Thyroid gland (tissue), 4 donors: ENCODE results near the gene NFATC2. TPM values are rescaled to one million over a fixed set of nuclear protein-coding genes. Genes with fewer than 3 reads are reported as not detected.

Experiments used
- DNase-seq, 2 donors: peaks; one replicate each; pipeline ENCODE4 v3.0.0-alpha.2; 2019
- H3K27ac ChIP-seq, 3 donors: fragments of 200-600 bp; sonication (generic); 1 replicate in 2 of 3; 2 replicates in 1 of 3; pipeline ENCODE4 v1.5.1; 2016 to 2019; ENCODE audit warnings: mild to moderate bottlenecking in 1 of 3, moderate library complexity in 1 of 3
- H3K27me3 ChIP-seq: fragments of 200-600 bp; sonication (generic); one replicate; pipeline ENCODE4 v1.5.1; 2019
- H3K36me3 ChIP-seq, 2 donors: fragments of 200-600 bp; sonication (generic); one replicate each; pipeline ENCODE4 v1.5.1; 2016 to 2019
- H3K4me1 ChIP-seq, 2 donors: fragments of 200-600 bp; sonication (generic); one replicate each; pipeline ENCODE4 v1.5.1; 2017 to 2019
- H3K4me3 ChIP-seq, 3 donors: fragments of 200-600 bp; sonication (generic); replicated peaks in 1 of 3; 1 replicate in 2 of 3; 2 replicates in 1 of 3; pipeline ENCODE4 v1.5.1; 2016; ENCODE audit warnings: mild to moderate bottlenecking in 1 of 3
- H3K9me3 ChIP-seq: fragments of 200-600 bp; sonication (generic); one replicate; pipeline ENCODE4 v1.5.1; 2017
- CTCF ChIP-seq, 6 experiments: fragments of 200-600 bp in 3 of 6; fragments of 450-650 bp in 3 of 6; sonication (generic) in 3 of 6; IDR thresholded peaks; one replicate each; pipeline ENCODE4 v1.5.1; 2016 to 2019; ENCODE audit warnings: antibody characterized with exemption in 6 of 6, mild to moderate bottlenecking in 2 of 6, inconsistent platforms in 1 of 6, moderate library complexity in 1 of 6
- POLR2A ChIP-seq, 2 donors: fragments of 450-650 bp; IDR thresholded peaks; one replicate each; pipeline ENCODE4 v1.6.1; 2017; ENCODE audit warnings: antibody characterized with exemption in 2 of 2, mild to moderate bottlenecking in 2 of 2, moderate library complexity in 1 of 2
- WGBS, 2 donors: methylation state at CpG; one replicate each; pipeline ENCODE4 v1.1.5; 2017; 5-methylcytosine and 5-hydroxymethylcytosine counted together
- intact Hi-C: fragments of 100-400 bp; cut with DNase I; formaldehyde crosslinking; loops from one replicate; pipeline ENCODE4 v1.15.1; 2023
- total RNA-seq, 4 donors: library from RNA; depleted of rRNA; stranded (reverse); fragments of >200 nt; gene quantifications; one replicate each; pipeline ENCODE4 v1.2.3, GENCODE V29; 2016

NFATC2 gene
- total RNA-seq, 4 donors from 2014 or later = 7.5 to 12.6 (median 8.5) TPM

GRCh38 chr20:51366155-51366886 is 176.2 kb downstream of the NFATC2 start:
- no peaks in the 10 kb centered on the region for H3K9me3 ChIP-seq
- TF ChIP-seq CTCF (IDR thresholded peaks at IDR 0.05) (no peak), POLR2A (IDR thresholded peaks at IDR 0.05) (no peak)
- no peak overlapping the region for H3K4me3 ChIP-seq
- H3K36me3 ChIP-seq = no peaks in the 10 kb centered on the region
- H3K27me3 ChIP-seq = no peaks in the 10 kb centered on the region
- intact Hi-C loops = no loop called here
- WGBS, 2 donors = 64 to 82% methylated on average over 15 to 16 of the region's 16 CpGs
- H3K27ac ChIP-seq = peak overlapping the region in 2 of 3 donors; percentile 38 to 45
- peak; percentile 19 to 39 for DNase-seq
- no peaks in the 10 kb centered on the region for H3K4me1 ChIP-seq

- intact Hi-C loops = no loop called here
- 72 to 79% methylated on average over 2 to 3 of the region's 3 CpGs for WGBS, 2 donors
- Histone ChIP-seq H3K36me3 (no peaks in the 10 kb centered on the region), H3K4me1 (no peaks in the 10 kb centered on the region), H3K27me3 (no peaks in the 10 kb centered on the region), H3K27ac (peak overlapping the region in 2 of 3 donors; percentile 38 to 45), H3K4me3 (no peak overlapping the region), H3K9me3 (no peaks in the 10 kb centered on the region)
- TF ChIP-seq CTCF (IDR thresholded peaks at IDR 0.05) = no peak
- no peak for TF ChIP-seq POLR2A (IDR thresholded peaks at IDR 0.05)
- DNase-seq = no peak
These were observed 176.8 kb downstream of the NFATC2 start for GRCh38 chr20:51365670-51366069.

- Histone ChIP-seq H3K4me1 (no peaks in the 10 kb centered on the region), H3K27ac (no peak overlapping the region), H3K9me3 (no peaks in the 10 kb centered on the region), H3K27me3 (no peaks in the 10 kb centered on the region), H3K4me3 (no peak overlapping the region), H3K36me3 (no peaks in the 10 kb centered on the region)
- TF ChIP-seq CTCF (IDR thresholded peaks at IDR 0.05) (no peak), POLR2A (IDR thresholded peaks at IDR 0.05) (no peak)
- DNase-seq = no peak
- intact Hi-C loops = no loop called here
These were observed 178.7 kb downstream of the NFATC2 start for GRCh38 chr20:51363813-51364212.

- no peak overlapping the region for H3K4me3 ChIP-seq
- intact Hi-C loops = no loop called here
- TF ChIP-seq CTCF (IDR thresholded peaks at IDR 0.05) (no peak), POLR2A (IDR thresholded peaks at IDR 0.05) (no peak)
- WGBS, 2 donors = 66 to 73% methylated on average over 2 of the region's 2 CpGs
- H3K4me1 ChIP-seq = no peaks in the 10 kb centered on the region
- H3K36me3 ChIP-seq = no peaks in the 10 kb centered on the region
- H3K27ac ChIP-seq = no peak overlapping the region
- H3K9me3 ChIP-seq = no peaks in the 10 kb centered on the region
- H3K27me3 ChIP-seq = no peaks in the 10 kb centered on the region
- DNase-seq = no peak
These were observed 179.1 kb downstream of the NFATC2 start for GRCh38 chr20:51363378-51363777.

- H3K9me3 ChIP-seq = no peaks in the 10 kb centered on the region
- H3K27ac ChIP-seq = no peak overlapping the region
- H3K36me3 ChIP-seq = no peaks in the 10 kb centered on the region
- DNase-seq = no peak
- intact Hi-C loops = no loop called here
- no peaks in the 10 kb centered on the region for H3K27me3 ChIP-seq
- TF ChIP-seq POLR2A (IDR thresholded peaks at IDR 0.05) (no peak), CTCF (IDR thresholded peaks at IDR 0.05) (no peak)
- H3K4me3 ChIP-seq = no peak overlapping the region
- WGBS, 2 donors = 92 to 96% methylated on average over 3 of the region's 3 CpGs
- no peaks in the 10 kb centered on the region for H3K4me1 ChIP-seq
These were observed 180.3 kb downstream of the NFATC2 start for GRCh38 chr20:51362254-51362653.
